H1 (cell line): ENCODE results near the gene SMG9. TPM values are rescaled to one million over a fixed set of nuclear protein-coding genes. Genes with fewer than 3 reads are reported as not detected.

Experiments used
- CTCF ChIA-PET: fragments of 300-600 bp; sonication (Branson Sonifier 250); formaldehyde crosslinking; loops from one replicate; lab custom pipeline; 2021; ENCODE audit not compliant: partially characterized antibody; lab: Charles Lee
- POLR2A ChIA-PET: fragments of 300-600 bp; sonication (Branson Sonifier 250); formaldehyde crosslinking; loops from one replicate; lab custom pipeline; 2021; ENCODE audit warnings: inconsistent platforms; ENCODE audit not compliant: partially characterized antibody; lab: Charles Lee
- DNase-seq, 2 experiments: peaks; one replicate each; pipeline versions ENCODE4 v3.0.0 to v3.0.0-alpha.2; 2010 to 2022; ENCODE audit warnings: low spot score in 2 of 2, low read depth in 1 of 2, mixed read lengths in 1 of 2
- FAIRE-seq: peaks from 2 replicates; lab custom pipeline; 2011; peaks lifted over from hg19 to GRCh38; lab: Jason Lieb, UNC
- H2AFZ ChIP-seq: 2 replicates; pipeline ENCODE4 v1.8.1; 2012; ENCODE audit warnings: low read length, inconsistent platforms
- H2AK5ac ChIP-seq: 2 replicates; pipeline ENCODE4 v1.6.1; 2013; ENCODE audit warnings: low read depth, low read length
- H2BK120ac ChIP-seq: replicated peaks from 2 replicates; pipeline ENCODE3; 2013; ENCODE audit warnings: low read depth, low read length, inconsistent platforms
- H2BK12ac ChIP-seq: 2 replicates; pipeline ENCODE4 v1.6.1; 2013; ENCODE audit warnings: low read depth, low read length
- H2BK15ac ChIP-seq: 2 replicates; pipeline ENCODE4 v1.6.1; 2013; ENCODE audit warnings: low read length
- H2BK20ac ChIP-seq: 2 replicates; pipeline ENCODE4 v1.6.1; 2013; ENCODE audit warnings: low read length
- H2BK5ac ChIP-seq: 2 replicates; pipeline ENCODE4 v1.6.1; 2013; ENCODE audit warnings: low read depth, low read length
- H3K14ac ChIP-seq: 2 replicates; pipeline ENCODE4 v1.6.1; 2013; ENCODE audit warnings: inconsistent platforms; ENCODE audit not compliant: insufficient read length
- H3K18ac ChIP-seq: 2 replicates; pipeline ENCODE4 v1.6.1; 2013; ENCODE audit warnings: low read length; ENCODE audit errors: extremely low read depth
- H3K23ac ChIP-seq: 2 replicates; pipeline ENCODE4 v1.6.1; 2013; ENCODE audit warnings: inconsistent platforms; ENCODE audit not compliant: insufficient read length
- H3K23me2 ChIP-seq: 2 replicates; pipeline ENCODE4 v1.6.1; 2013; ENCODE audit warnings: low read depth, low read length
- H3K27ac ChIP-seq: 2 replicates; pipeline ENCODE4 v1.6.1; 2011; ENCODE audit warnings: low read depth, low read length, inconsistent platforms
- H3K27me3 ChIP-seq, 4 experiments: replicated peaks in 1 of 4; 1 replicate in 1 of 4; 2 replicates in 3 of 4; pipeline versions ENCODE4 v1.6.1 to v1.8.1; 2011 to 2013; ENCODE audit warnings: low read length in 3 of 4, mild to moderate bottlenecking in 3 of 4, inconsistent platforms in 2 of 4, mixed read lengths in 2 of 4, moderate library complexity in 1 of 4; ENCODE audit not compliant: control insufficient read depth in 3 of 4, insufficient read depth in 3 of 4; ENCODE audit errors: extremely low read depth in 1 of 4
- H3K36me3 ChIP-seq, 4 experiments: 2 replicates each; pipeline versions ENCODE4 v1.6.1 to v1.8.1; 2011 to 2013; ENCODE audit warnings: mild to moderate bottlenecking in 4 of 4, low read length in 3 of 4, moderate library complexity in 2 of 4, control low read depth in 1 of 4, inconsistent platforms in 1 of 4; ENCODE audit not compliant: insufficient read depth in 4 of 4, control insufficient read depth in 2 of 4
- H3K4ac ChIP-seq: replicated peaks from 2 replicates; pipeline ENCODE3; 2013; ENCODE audit warnings: low read length, low read depth, mixed read lengths, inconsistent platforms; ENCODE audit not compliant: insufficient read length
- H3K4me1 ChIP-seq, 4 experiments: replicated peaks in 1 of 4; 1 replicate in 1 of 4; 2 replicates in 3 of 4; pipeline versions ENCODE4 v1.6.1 to v1.8.1; 2011 to 2013; ENCODE audit warnings: low read length in 3 of 4, inconsistent platforms in 2 of 4, mixed read lengths in 1 of 4; ENCODE audit not compliant: insufficient read depth in 4 of 4, control insufficient read depth in 3 of 4
- H3K4me2 ChIP-seq, 2 experiments: 2 replicates each; pipeline versions ENCODE4 v1.6.1 to v1.8.1; 2011 to 2013; ENCODE audit warnings: low read depth in 2 of 2, low read length in 2 of 2, control low read depth in 1 of 2, inconsistent platforms in 1 of 2, mild to moderate bottlenecking in 1 of 2; ENCODE audit not compliant: insufficient read depth in 1 of 2
- H3K4me3 ChIP-seq, 4 experiments: fragments of 200-600, 300-600 bp in 1 of 4; sonication (generic), shearing (Covaris generic), sonication (Bioruptor Twin) in 1 of 4; 2 replicates each; pipeline versions ENCODE4 v1.5.1 to v1.8.1; 2011 to 2016; ENCODE audit warnings: low read length in 4 of 4, low read depth in 3 of 4, control low read depth in 2 of 4, inconsistent platforms in 2 of 4, mild to moderate bottlenecking in 2 of 4, mixed read lengths in 1 of 4, moderate library complexity in 1 of 4; ENCODE audit not compliant: insufficient read depth in 2 of 4; ENCODE audit errors: extremely low read depth in 1 of 4
- H3K56ac ChIP-seq: replicated peaks from 2 replicates; pipeline ENCODE3; 2013; ENCODE audit warnings: low read depth, mild to moderate bottlenecking, mixed read lengths, low read length, inconsistent platforms; ENCODE audit not compliant: insufficient read length
- H3K79me1 ChIP-seq: 2 replicates; pipeline ENCODE4 v1.6.1; 2013; ENCODE audit warnings: low read depth, low read length, control low read depth
- H3K79me2 ChIP-seq, 2 experiments: 2 replicates each; pipeline versions ENCODE4 v1.6.1 to v1.8.1; 2012 to 2013; ENCODE audit warnings: low read length in 2 of 2, mild to moderate bottlenecking in 2 of 2, inconsistent platforms in 1 of 2; ENCODE audit not compliant: insufficient read depth in 2 of 2, control insufficient read depth in 1 of 2
- H3K9ac ChIP-seq, 4 experiments: replicated peaks in 1 of 4; 1 replicate in 1 of 4; 2 replicates in 3 of 4; pipeline versions ENCODE4 v1.6.1 to v1.8.1; 2011 to 2013; ENCODE audit warnings: low read depth in 3 of 4, low read length in 3 of 4, control low read depth in 2 of 4, mild to moderate bottlenecking in 2 of 4, moderate library complexity in 2 of 4, inconsistent platforms in 1 of 4; ENCODE audit errors: extremely low read depth in 1 of 4
- H3K9me3 ChIP-seq, 2 experiments: 2 replicates each; pipeline versions ENCODE4 v1.6.1 to v1.8.1; 2012 to 2013; ENCODE audit warnings: mild to moderate bottlenecking in 2 of 2, moderate library complexity in 2 of 2, control low read depth in 1 of 2, inconsistent platforms in 1 of 2, low read depth in 1 of 2, low read length in 1 of 2, mixed read lengths in 1 of 2; ENCODE audit not compliant: insufficient read depth in 2 of 2
- H4K20me1 ChIP-seq, 2 experiments: replicated peaks in 1 of 2; 2 replicates each; pipeline versions ENCODE3 to v1.8.1; 2011 to 2013; ENCODE audit warnings: inconsistent platforms in 2 of 2, low read length in 2 of 2, mild to moderate bottlenecking in 1 of 2; ENCODE audit not compliant: insufficient read depth in 2 of 2, control insufficient read depth in 1 of 2
- H4K5ac ChIP-seq: 2 replicates; pipeline ENCODE4 v1.6.1; 2013; ENCODE audit warnings: low read length, low read depth, mixed read lengths, inconsistent platforms; ENCODE audit not compliant: insufficient read length
- H4K8ac ChIP-seq: 2 replicates; pipeline ENCODE4 v1.8.0; 2013; ENCODE audit warnings: mild to moderate bottlenecking, moderate library complexity, low read length, inconsistent platforms; ENCODE audit not compliant: insufficient read depth; ENCODE audit errors: extremely low read depth
- H4K91ac ChIP-seq: replicated peaks from 2 replicates; pipeline ENCODE3; 2013; ENCODE audit warnings: low read length, mixed read lengths, inconsistent platforms; ENCODE audit not compliant: insufficient read length
- CTBP2 ChIP-seq: IDR thresholded peaks from 2 replicates; pipeline ENCODE4 v1.7.0; 2011; ENCODE audit warnings: borderline replicate concordance, mild to moderate bottlenecking, moderate library complexity, mixed read lengths, low read length; ENCODE audit not compliant: insufficient read depth, insufficient read length
- FOSL1 ChIP-seq: IDR thresholded peaks from 2 replicates; pipeline ENCODE4 v1.6.1; 2011; ENCODE audit warnings: mild to moderate bottlenecking, low read depth, low read length, moderate library complexity; ENCODE audit not compliant: insufficient read depth
- GTF2F1 ChIP-seq: IDR thresholded peaks from 2 replicates; pipeline ENCODE4 v1.6.1; 2012; ENCODE audit warnings: low read depth, low read length, improper control_type of control experiment, borderline replicate concordance
- MAFK ChIP-seq: IDR thresholded peaks from 2 replicates; pipeline ENCODE4 v1.6.1; 2012; ENCODE audit warnings: low read depth, mild to moderate bottlenecking, improper control_type of control experiment, low read length
- ZNF274 ChIP-seq: IDR thresholded peaks from 2 replicates; pipeline ENCODE4 v1.7.0; 2012; ENCODE audit warnings: low read length, borderline replicate concordance; ENCODE audit errors: extremely low read depth
- polyA plus RNA-seq, 7 experiments: library from polyadenylated mRNA; depleted of rRNA in 3 of 7; stranded (reverse) in 5 of 7; unstranded in 2 of 7; fragments of >200 nt in 5 of 7; fragments of 200-250 nt in 2 of 7; gene quantifications; 1 replicate in 5 of 7; 2 replicates in 1 of 7; 4 replicates in 1 of 7; pipeline versions ENCODE4 v1.2.1 to v1.2.3, GENCODE V29; 2011 to 2013; ENCODE audit warnings: missing spikeins in 2 of 7, mixed read lengths in 2 of 7
- total RNA-seq: library from RNA; stranded (reverse); fragmentation: NEBNext Ultra II Directional; extraction: Animal tissue kit (Norgen Biotek cat#: 25700); gene quantifications from 2 replicates; pipeline ENCODE4 v1.2.1, GENCODE V29; 2021

The SMG9 gene
- total and polyA plus RNA-seq, 2 of the 8 experiments (the other 6 are each of a cell fraction or from before 2014, with no cell fraction given) = 20.4 to 28.7 TPM

DNA sequence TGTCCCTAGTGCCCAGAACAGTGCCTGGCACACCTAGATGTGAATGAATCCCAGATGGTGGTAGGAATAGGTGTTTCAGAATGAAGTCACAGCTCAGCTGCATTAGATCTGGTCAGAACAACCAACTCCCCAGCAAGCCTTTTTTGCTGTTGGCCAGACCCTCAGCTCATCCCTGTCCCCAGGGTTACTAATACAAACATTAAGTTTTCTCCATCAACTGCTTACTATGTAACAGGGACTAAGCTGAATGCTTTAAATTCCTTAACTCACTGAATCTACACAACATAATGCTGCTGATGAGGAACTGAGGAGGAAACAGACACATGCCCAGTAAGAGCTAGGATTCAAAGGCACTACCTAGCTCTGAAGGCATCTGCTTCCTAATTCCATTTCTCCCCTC lies 18.8 kb downstream of the SMG9 start:
- no peak overlapping the region for H2BK15ac ChIP-seq
- no peak for DNase-seq
- no peak overlapping the region for H2BK20ac ChIP-seq
- no peak overlapping the region for H3K23ac ChIP-seq
- no peak overlapping the region for H2BK12ac ChIP-seq
- TF ChIP-seq ZNF274 = no peak
- no peak for TF ChIP-seq MAFK
- no peak for TF ChIP-seq CTBP2
- no peak for TF ChIP-seq GTF2F1
- no peak for TF ChIP-seq FOSL1
- TF ChIP-seq, all 59 proteins: peak for 0
- no peak overlapping the region for H3K56ac ChIP-seq
- no peak overlapping the region for H2AK5ac ChIP-seq
- no peaks in the 10 kb centered on the region for H3K23me2 ChIP-seq
- H3K14ac ChIP-seq = no peak overlapping the region
- no peak overlapping the region for H2AFZ ChIP-seq
- H3K27me3 ChIP-seq = no peaks in the 10 kb centered on the region
- H3K4ac ChIP-seq = no peak overlapping the region
- peaks cover 0 to 3% of the 10 kb centered on the region in 2 experiments for H4K20me1 ChIP-seq
- no peaks in the 10 kb centered on the region for H3K9me3 ChIP-seq
- ChIA-PET POLR2A (interaction anchor here (0.6 to 1.2 kb wide), 4 partner anchors 11 to 22 kb away, joined by 3 to 5 read pairs (median 3); partner anchors contain the start of gene SMG9), CTCF (interaction anchor here (0.7 to 2.9 kb wide), 7 partner anchors 10 to 74 kb away, joined by 3 to 9 read pairs (median 4); no protein-coding TSS in a partner anchor)
- no peak overlapping the region for H4K91ac ChIP-seq
- no peak overlapping the region for H3K27ac ChIP-seq
- no peak overlapping the region for H2BK5ac ChIP-seq
- H3K79me1 ChIP-seq = no peaks in the 10 kb centered on the region
- peak overlapping the region; percentile 38; the same call in 1 of the 2 replicates for H4K8ac ChIP-seq
- no peak for FAIRE-seq
- no peaks in the 10 kb centered on the region for H3K4me1 ChIP-seq
- H3K18ac ChIP-seq = no peak overlapping the region
- H3K4me3 ChIP-seq = no peak overlapping the region
- H4K5ac ChIP-seq = no peak overlapping the region
- H3K4me2 ChIP-seq = no peak overlapping the region
- H3K9ac ChIP-seq = no peak overlapping the region
- H3K36me3 ChIP-seq = peaks cover 15 to 47% (median 39%) of the 10 kb centered on the region in 4 experiments
- no peaks in the 10 kb centered on the region for H3K79me2 ChIP-seq
- no peak overlapping the region for H2BK120ac ChIP-seq
